Measurements from ENCODE around the gene CASK. TPM values are rescaled to one million over a fixed set of nuclear protein-coding genes. Genes with fewer than 3 reads are reported as not detected.

Gene CASK
- total and polyA plus RNA-seq, 4 donors: 3.6 to 14.8 (median 6.2) TPM

DNA sequence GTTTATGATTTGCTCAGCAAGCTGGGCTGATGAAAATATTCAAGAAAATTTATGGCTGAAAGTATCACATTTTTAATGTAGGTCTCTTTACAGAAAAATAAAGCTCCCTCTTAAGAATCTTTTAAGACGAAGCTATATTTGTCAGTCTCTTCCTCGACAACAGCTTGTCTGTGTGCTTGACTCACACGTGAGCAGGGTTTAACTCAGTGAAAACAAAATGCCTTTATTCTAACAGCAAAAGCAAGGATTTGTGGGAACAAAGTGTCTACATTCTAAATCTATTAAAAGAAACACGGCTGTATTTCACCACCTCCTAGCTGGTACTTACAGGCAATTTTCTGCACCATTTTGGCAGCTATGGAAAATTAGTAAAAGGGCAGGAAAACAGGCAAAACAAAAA, 400.7 kb downstream of the CASK start:
- Histone ChIP-seq H3K9me3 (ENCODE audit: control insufficient read depth in 4 of 4, low read length in 3 of 4) (no peaks in the 10 kb centered on the region), H3K27ac (ENCODE audit: low read depth in 1 of 2, low read length in 2 of 2) (no peak overlapping the region), H3K4me1 (ENCODE audit: control insufficient read depth in 4 of 4, insufficient read depth in 4 of 4, low read length in 3 of 4) (no peaks in the 10 kb centered on the region), H3K9ac (ENCODE audit: low read depth in 1 of 2, low read length in 2 of 2) (no peak overlapping the region), H3K36me3 (ENCODE audit: control insufficient read depth in 4 of 4, insufficient read depth in 3 of 4, low read depth in 1 of 4, low read length in 3 of 4) (peaks cover 0 to 4% (median 0%) of the 10 kb centered on the region in 4 donors), H3K27me3 (ENCODE audit: control insufficient read depth in 4 of 4, insufficient read depth in 4 of 4, low read length in 3 of 4) (no peaks in the 10 kb centered on the region), H3K4me3 (ENCODE audit: low read depth in 1 of 3, low read length in 3 of 3) (no peak overlapping the region)
- DNase-seq (ENCODE audit: low spot score): no peak
- WGBS: 91% methylated on average over 4 of the region's 4 CpGs
- TF ChIP-seq SP1 (IDR thresholded peaks at IDR 0.05): no peak
- no peak for TF ChIP-seq EGR1 (IDR thresholded peaks at IDR 0.05; ENCODE audit: low read depth in 2 of 2)
- TF ChIP-seq HNF4G (IDR thresholded peaks at IDR 0.05): no peak
- TF ChIP-seq, protein P1, sequence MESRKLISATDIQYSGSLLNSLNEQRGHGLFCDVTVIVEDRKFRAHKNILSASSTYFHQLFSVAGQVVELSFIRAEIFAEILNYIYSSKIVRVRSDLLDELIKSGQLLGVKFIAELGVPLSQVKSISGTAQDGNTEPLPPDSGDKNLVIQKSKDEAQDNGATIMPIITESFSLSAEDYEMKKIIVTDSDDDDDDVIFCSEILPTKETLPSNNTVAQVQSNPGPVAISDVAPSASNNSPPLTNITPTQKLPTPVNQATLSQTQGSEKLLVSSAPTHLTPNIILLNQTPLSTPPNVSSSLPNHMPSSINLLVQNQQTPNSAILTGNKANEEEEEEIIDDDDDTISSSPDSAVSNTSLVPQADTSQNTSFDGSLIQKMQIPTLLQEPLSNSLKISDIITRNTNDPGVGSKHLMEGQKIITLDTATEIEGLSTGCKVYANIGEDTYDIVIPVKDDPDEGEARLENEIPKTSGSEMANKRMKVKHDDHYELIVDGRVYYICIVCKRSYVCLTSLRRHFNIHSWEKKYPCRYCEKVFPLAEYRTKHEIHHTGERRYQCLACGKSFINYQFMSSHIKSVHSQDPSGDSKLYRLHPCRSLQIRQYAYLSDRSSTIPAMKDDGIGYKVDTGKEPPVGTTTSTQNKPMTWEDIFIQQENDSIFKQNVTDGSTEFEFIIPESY (IDR thresholded peaks at IDR 0.05): no peak
- TF ChIP-seq, protein P2, sequence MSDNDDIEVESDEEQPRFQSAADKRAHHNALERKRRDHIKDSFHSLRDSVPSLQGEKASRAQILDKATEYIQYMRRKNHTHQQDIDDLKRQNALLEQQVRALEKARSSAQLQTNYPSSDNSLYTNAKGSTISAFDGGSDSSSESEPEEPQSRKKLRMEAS (IDR thresholded peaks at IDR 0.05): no peak
- TF ChIP-seq, protein P3, sequence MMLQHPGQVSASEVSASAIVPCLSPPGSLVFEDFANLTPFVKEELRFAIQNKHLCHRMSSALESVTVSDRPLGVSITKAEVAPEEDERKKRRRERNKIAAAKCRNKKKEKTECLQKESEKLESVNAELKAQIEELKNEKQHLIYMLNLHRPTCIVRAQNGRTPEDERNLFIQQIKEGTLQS (IDR thresholded peaks at IDR 0.05): no peak
- TF ChIP-seq NR2F2 (IDR thresholded peaks at IDR 0.05): no peak
- TF ChIP-seq RAD21 (IDR thresholded peaks at IDR 0.05): no peak
- no peak for TF ChIP-seq FOXA1 (IDR thresholded peaks at IDR 0.05)
- no peak for TF ChIP-seq FOXA2 (IDR thresholded peaks at IDR 0.05)
- TF ChIP-seq, protein P4, sequence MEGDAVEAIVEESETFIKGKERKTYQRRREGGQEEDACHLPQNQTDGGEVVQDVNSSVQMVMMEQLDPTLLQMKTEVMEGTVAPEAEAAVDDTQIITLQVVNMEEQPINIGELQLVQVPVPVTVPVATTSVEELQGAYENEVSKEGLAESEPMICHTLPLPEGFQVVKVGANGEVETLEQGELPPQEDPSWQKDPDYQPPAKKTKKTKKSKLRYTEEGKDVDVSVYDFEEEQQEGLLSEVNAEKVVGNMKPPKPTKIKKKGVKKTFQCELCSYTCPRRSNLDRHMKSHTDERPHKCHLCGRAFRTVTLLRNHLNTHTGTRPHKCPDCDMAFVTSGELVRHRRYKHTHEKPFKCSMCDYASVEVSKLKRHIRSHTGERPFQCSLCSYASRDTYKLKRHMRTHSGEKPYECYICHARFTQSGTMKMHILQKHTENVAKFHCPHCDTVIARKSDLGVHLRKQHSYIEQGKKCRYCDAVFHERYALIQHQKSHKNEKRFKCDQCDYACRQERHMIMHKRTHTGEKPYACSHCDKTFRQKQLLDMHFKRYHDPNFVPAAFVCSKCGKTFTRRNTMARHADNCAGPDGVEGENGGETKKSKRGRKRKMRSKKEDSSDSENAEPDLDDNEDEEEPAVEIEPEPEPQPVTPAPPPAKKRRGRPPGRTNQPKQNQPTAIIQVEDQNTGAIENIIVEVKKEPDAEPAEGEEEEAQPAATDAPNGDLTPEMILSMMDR (IDR thresholded peaks at IDR 0.05; ENCODE audit: low read depth, low read length, missing input control): no peak
- no peak for TF ChIP-seq JUND (IDR thresholded peaks at IDR 0.05)
- no peak for TF ChIP-seq RXRA (IDR thresholded peaks at IDR 0.05)

DNA sequence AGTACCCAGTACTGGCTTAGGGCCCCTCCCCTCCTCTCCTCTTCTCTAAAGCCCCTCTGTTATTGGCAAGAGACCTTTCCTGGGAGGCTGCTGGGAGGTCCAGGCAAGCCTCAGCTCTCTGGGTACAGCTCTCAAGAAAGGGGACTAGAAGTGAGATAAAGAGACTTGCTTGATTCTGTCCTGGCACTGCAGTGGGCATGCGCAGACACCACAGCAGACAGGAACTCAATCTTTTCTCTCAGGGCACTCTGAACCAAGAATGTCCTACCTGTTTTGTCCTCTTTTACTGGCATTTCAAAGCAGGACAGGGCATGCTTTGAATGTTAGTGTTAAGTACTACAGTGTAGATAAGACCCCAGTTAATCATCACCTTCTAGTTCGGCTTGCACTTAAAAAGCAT, 401.3 kb downstream of the CASK start:
- no peaks in the 10 kb centered on the region for H3K27me3 ChIP-seq (ENCODE audit: control insufficient read depth in 4 of 4, insufficient read depth in 4 of 4, low read length in 3 of 4)
- no peaks in the 10 kb centered on the region for H3K9me3 ChIP-seq (ENCODE audit: control insufficient read depth in 4 of 4, low read length in 3 of 4)
- 97% methylated on average over 2 of the region's 2 CpGs for WGBS
- no peak for DNase-seq (ENCODE audit: low spot score)
- H3K4me3 ChIP-seq (ENCODE audit: low read depth in 1 of 3, low read length in 3 of 3): no peak overlapping the region
- H3K36me3 ChIP-seq (ENCODE audit: control insufficient read depth in 4 of 4, insufficient read depth in 3 of 4, low read depth in 1 of 4, low read length in 3 of 4): peaks cover 0 to 4% (median 0%) of the 10 kb centered on the region in 4 donors
- H3K27ac ChIP-seq (ENCODE audit: low read depth in 1 of 2, low read length in 2 of 2): no peak overlapping the region
- no peaks in the 10 kb centered on the region for H3K4me1 ChIP-seq (ENCODE audit: control insufficient read depth in 4 of 4, insufficient read depth in 4 of 4, low read length in 3 of 4)
- no peak overlapping the region for H3K9ac ChIP-seq (ENCODE audit: low read depth in 1 of 2, low read length in 2 of 2)
- no peak for TF ChIP-seq JUND (IDR thresholded peaks at IDR 0.05)
- no peak for TF ChIP-seq FOXA1 (IDR thresholded peaks at IDR 0.05)
- TF ChIP-seq, protein P5, sequence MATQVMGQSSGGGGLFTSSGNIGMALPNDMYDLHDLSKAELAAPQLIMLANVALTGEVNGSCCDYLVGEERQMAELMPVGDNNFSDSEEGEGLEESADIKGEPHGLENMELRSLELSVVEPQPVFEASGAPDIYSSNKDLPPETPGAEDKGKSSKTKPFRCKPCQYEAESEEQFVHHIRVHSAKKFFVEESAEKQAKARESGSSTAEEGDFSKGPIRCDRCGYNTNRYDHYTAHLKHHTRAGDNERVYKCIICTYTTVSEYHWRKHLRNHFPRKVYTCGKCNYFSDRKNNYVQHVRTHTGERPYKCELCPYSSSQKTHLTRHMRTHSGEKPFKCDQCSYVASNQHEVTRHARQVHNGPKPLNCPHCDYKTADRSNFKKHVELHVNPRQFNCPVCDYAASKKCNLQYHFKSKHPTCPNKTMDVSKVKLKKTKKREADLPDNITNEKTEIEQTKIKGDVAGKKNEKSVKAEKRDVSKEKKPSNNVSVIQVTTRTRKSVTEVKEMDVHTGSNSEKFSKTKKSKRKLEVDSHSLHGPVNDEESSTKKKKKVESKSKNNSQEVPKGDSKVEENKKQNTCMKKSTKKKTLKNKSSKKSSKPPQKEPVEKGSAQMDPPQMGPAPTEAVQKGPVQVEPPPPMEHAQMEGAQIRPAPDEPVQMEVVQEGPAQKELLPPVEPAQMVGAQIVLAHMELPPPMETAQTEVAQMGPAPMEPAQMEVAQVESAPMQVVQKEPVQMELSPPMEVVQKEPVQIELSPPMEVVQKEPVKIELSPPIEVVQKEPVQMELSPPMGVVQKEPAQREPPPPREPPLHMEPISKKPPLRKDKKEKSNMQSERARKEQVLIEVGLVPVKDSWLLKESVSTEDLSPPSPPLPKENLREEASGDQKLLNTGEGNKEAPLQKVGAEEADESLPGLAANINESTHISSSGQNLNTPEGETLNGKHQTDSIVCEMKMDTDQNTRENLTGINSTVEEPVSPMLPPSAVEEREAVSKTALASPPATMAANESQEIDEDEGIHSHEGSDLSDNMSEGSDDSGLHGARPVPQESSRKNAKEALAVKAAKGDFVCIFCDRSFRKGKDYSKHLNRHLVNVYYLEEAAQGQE (IDR thresholded peaks at IDR 0.05): no peak
- no peak for TF ChIP-seq TAF1 (conservative IDR thresholded peaks at IDR 0.05)
- TF ChIP-seq SP1 (IDR thresholded peaks at IDR 0.05): no peak
- no peak for TF ChIP-seq HNF4G (IDR thresholded peaks at IDR 0.05)
- TF ChIP-seq, protein P3 (IDR thresholded peaks at IDR 0.05): no peak
- TF ChIP-seq, protein P2 (IDR thresholded peaks at IDR 0.05): no peak
- TF ChIP-seq YY1 (IDR thresholded peaks at IDR 0.05): no peak
- TF ChIP-seq, protein P1 (IDR thresholded peaks at IDR 0.05): no peak
- TF ChIP-seq EGR1 (IDR thresholded peaks at IDR 0.05; ENCODE audit: low read depth in 2 of 2): no peak
- TF ChIP-seq HNF4A (conservative IDR thresholded peaks at IDR 0.05): no peak
